AG04449 (cell line): ENCODE results near the gene BACH2.
A peak's percentile ranks its signal among the peaks of the same experiment; 100 is the strongest.

Experiments
- CTCF ChIA-PET: fragments of 350-600 bp; formaldehyde crosslinking; extraction: SDS; loops from one replicate; lab custom pipeline; 2021; ENCODE audit warnings: antibody characterized with exemption; lab: Yijun Ruan, JAX
- POLR2A ChIA-PET: fragments of 400-600, 350-600 bp; formaldehyde crosslinking; extraction: SDS; loops from one replicate; lab custom pipeline; 2020; ENCODE audit warnings: antibody characterized with exemption, inconsistent platforms; lab: Yijun Ruan, JAX
- DNase-seq: peaks from one replicate; pipeline ENCODE4 v3.0.0-alpha.2; 2010; ENCODE audit warnings: low read depth, low spot score
- H3K4me3 ChIP-seq: 2 replicates; pipeline ENCODE4 v1.5.1; 2011; ENCODE audit warnings: low read depth, mild to moderate bottlenecking, control low read depth, low read length
- TF ChIP-seq, protein P1 (sequence below): IDR thresholded peaks from one replicate; pipeline ENCODE4 v1.5.1; 2011; ENCODE audit warnings: mild to moderate bottlenecking, moderate library complexity, low read length, control low read depth, inconsistent platforms; ENCODE audit not compliant: insufficient read depth; ENCODE audit errors: missing control alignments

BACH2 gene

DNA sequence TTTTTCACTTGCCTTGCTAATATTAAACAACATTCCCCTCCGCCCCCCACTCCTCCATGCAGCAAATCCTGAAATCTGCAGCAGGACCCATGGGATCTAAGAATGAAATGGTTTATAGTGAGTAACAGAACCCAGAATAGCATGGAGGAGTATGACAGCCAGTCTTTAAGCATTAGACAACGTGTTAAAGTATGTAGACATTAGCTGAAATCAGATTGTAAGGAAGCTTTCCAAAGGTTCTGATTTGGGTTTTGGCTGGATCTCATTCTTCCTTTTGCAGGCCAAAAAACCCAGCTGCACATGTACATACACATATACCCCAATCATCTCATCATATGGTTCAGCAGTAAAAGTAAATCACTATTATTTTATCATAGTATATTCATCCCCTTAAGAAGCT is 275.9 kb downstream of the BACH2 start:
- POLR2A ChIA-PET, result no interaction called here
- CTCF ChIA-PET, result interaction anchor here (1.1 to 1.4 kb wide), 2 partner anchors 11 to 15 kb away, joined by 3 to 4 read pairs; no protein-coding TSS in a partner anchor
- H3K4me3 ChIP-seq, result no peak overlapping the region
- TF ChIP-seq, protein P1, sequence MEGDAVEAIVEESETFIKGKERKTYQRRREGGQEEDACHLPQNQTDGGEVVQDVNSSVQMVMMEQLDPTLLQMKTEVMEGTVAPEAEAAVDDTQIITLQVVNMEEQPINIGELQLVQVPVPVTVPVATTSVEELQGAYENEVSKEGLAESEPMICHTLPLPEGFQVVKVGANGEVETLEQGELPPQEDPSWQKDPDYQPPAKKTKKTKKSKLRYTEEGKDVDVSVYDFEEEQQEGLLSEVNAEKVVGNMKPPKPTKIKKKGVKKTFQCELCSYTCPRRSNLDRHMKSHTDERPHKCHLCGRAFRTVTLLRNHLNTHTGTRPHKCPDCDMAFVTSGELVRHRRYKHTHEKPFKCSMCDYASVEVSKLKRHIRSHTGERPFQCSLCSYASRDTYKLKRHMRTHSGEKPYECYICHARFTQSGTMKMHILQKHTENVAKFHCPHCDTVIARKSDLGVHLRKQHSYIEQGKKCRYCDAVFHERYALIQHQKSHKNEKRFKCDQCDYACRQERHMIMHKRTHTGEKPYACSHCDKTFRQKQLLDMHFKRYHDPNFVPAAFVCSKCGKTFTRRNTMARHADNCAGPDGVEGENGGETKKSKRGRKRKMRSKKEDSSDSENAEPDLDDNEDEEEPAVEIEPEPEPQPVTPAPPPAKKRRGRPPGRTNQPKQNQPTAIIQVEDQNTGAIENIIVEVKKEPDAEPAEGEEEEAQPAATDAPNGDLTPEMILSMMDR, result no peak
- no peak for DNase-seq

DNA sequence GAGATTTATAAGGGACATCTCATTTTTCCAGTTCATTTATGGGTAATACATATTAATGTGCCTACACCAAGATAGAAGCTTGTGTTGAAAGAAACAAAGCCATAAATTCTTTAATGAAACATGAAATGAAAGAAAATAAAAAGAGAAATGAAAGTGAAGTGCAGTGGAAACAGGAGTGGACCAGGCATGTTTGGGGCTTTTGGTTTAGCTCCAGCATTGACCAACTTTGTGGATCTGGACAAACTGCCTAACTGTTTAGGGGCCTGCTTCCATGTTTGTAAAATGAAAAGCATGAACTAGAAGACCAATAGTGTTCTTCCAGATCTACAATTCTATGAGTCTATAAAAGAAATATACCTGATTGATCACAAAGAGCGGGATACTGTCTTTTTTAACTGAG is 277.4 kb downstream of the BACH2 start:
- TF ChIP-seq, protein P1, result no peak
- POLR2A ChIA-PET, result no interaction called here
- no peak overlapping the region for H3K4me3 ChIP-seq
- DNase-seq, result no peak
- CTCF ChIA-PET, result no interaction called here

DNA sequence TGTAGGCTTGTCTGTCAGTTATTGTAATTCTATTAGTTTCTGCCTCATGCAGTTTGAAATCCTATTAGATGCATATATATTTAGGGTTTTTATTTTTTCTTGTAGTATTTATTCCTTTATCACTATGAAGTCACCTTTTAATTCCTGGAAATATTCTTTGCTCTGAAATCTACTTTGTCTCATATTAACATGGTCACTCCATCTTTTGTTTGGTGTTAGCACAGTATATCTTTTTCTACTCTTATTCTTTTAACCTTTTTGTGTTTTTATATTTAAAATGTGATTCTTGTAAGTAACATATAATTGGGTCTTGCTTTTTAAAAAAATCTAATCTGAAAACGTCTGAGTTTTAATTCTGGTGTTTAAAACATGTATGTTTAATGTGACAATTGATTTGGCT is 280.8 kb downstream of the BACH2 start:
- ChIA-PET CTCF (no interaction called here), POLR2A (no interaction called here)
- TF ChIP-seq, protein P1, result no peak
- no peak for DNase-seq
- no peak overlapping the region for H3K4me3 ChIP-seq

DNA sequence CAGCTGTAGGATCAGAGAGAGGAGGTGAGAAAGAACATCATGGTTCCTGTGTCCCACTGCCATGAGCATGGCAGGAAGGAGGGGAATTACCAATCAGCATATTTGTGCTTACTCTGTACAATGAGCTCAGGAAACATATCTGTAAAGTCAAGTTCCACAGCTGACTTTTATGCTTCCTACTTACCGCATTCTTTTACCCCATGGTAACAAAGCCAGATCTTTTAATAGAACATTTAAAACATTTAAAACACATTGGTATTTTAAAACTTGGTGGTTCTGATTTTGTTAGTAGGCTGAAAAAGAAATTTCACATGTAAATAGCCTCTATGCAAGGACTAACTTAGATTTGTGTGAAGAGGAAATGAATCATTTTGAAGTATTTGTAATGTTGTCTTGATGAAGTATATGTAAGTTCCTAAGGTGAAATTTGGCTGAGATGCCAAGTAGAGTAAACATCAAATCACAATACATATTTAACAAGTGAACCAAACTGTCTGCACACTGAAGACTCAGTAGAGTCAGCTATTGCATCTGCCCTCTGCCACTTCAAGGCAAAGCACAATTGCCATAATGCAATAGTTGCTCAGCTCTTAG is 287.6 kb downstream of the BACH2 start:
- DNase-seq, result peak; percentile 31
- no peak overlapping the region for H3K4me3 ChIP-seq
- CTCF ChIA-PET, result interaction anchor here (1.0 to 1.4 kb wide), 3 partner anchors 12 to 69 kb away, joined by 3 to 4 read pairs (median 3); no protein-coding TSS in a partner anchor
- POLR2A ChIA-PET, result no interaction called here
- TF ChIP-seq, protein P1, result no peak

DNA sequence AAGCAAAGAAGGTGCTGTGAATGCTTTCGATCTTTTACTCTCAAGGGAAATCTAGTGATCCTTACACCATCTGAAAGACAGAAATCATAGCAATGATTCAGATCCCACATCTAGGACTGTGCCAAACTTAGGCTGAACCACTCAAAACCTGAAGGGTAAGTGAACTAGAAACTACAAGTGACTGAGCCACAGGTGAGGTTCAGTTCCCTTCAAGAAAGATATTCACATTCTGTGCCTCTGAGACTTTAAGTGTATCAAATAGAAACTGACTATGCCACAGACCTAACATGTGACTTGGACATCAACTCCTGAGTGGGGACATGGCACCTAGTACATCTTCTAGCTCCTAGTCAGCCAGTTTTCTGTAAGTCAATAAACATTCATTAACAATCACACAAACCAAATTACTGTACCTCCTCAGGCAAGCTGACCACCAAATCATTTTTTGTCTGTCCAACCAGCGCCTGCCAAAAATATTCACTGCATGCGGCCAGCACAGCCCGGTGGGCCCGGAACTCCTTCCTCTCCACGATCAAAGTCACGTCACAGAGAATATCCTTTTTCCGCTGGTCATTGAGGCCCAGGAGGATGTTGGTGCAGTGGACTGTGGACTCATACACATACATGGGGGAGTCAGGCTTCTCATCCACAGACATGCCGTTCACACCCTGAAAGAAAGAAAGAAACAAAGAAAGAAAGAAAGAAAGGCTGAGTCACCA is 288.3 kb downstream of the BACH2 start:
- CTCF ChIA-PET, result interaction anchor here (1.0 to 1.4 kb wide), 2 partner anchors 36 to 68 kb away, joined by 3 read pairs; no protein-coding TSS in a partner anchor
- no peak overlapping the region for H3K4me3 ChIP-seq

More for the DNA sequence above, 288.3 kb downstream of the BACH2 start:
- DNase-seq, result no peak
- TF ChIP-seq, protein P1, result no peak
- POLR2A ChIA-PET, result no interaction called here
